Esophagus squamous epithelium (tissue), 4 donors: Measurements from ENCODE around the gene TMEM60.

Source experiments
- POLR2A ChIP-seq, 4 donors: fragments of 450-650 bp; IDR thresholded peaks; one replicate each; pipeline ENCODE4 v1.6.1; 2017; ENCODE audit warnings: antibody characterized with exemption in 4 of 4, mild to moderate bottlenecking in 4 of 4, moderate library complexity in 3 of 4
- TF ChIP-seq, protein P1 (sequence below), 6 experiments: fragments of 450-650 bp in 4 of 6; fragments of 200-600 bp in 2 of 6; sonication (generic) in 2 of 6; IDR thresholded peaks; one replicate each; pipeline ENCODE4 v1.5.1; 2016 to 2019; ENCODE audit warnings: antibody characterized with exemption in 6 of 6, mild to moderate bottlenecking in 4 of 6, moderate library complexity in 4 of 6

DNA sequence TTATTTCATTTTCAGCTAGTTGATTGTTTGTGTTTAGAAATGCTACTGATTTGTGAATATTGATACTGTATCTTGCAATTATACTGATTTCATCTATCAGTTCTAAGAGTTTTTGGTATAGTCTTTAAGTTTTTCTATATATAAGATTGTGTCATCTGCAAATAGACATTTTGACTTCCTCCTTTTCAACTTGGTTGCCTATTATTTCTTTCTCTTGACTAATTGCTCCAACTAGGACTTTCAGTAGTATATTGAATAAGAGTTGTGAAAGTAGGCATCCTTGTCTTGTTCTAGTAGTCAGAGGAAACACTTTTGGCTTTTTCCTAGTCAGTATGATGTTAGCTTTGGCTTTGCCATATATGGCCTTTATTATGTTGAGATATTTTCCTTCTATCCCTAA is 20.8 kb upstream of the TMEM60 start:
- TF ChIP-seq POLR2A (IDR thresholded peaks at IDR 0.05): no peak
- TF ChIP-seq, protein P1, sequence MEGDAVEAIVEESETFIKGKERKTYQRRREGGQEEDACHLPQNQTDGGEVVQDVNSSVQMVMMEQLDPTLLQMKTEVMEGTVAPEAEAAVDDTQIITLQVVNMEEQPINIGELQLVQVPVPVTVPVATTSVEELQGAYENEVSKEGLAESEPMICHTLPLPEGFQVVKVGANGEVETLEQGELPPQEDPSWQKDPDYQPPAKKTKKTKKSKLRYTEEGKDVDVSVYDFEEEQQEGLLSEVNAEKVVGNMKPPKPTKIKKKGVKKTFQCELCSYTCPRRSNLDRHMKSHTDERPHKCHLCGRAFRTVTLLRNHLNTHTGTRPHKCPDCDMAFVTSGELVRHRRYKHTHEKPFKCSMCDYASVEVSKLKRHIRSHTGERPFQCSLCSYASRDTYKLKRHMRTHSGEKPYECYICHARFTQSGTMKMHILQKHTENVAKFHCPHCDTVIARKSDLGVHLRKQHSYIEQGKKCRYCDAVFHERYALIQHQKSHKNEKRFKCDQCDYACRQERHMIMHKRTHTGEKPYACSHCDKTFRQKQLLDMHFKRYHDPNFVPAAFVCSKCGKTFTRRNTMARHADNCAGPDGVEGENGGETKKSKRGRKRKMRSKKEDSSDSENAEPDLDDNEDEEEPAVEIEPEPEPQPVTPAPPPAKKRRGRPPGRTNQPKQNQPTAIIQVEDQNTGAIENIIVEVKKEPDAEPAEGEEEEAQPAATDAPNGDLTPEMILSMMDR (IDR thresholded peaks at IDR 0.05): no peak
